IMR-90 (cell line): Measurements from ENCODE around the gene CCDC116. TPM values are rescaled to one million over a fixed set of nuclear protein-coding genes. Genes with fewer than 3 reads are reported as not detected.

Source experiments
- ATAC-seq: fragments of 200-7000 bp; cut with Tn5 transposase; 2 replicates; pipeline ENCODE4 v1.9.1; 2020; ENCODE audit warnings: low read depth, mild to moderate bottlenecking, moderate library complexity
- BruUV-seq: library from RNA; stranded (reverse); fragments of 400-500 nt; replicated peaks from 2 replicates; lab custom pipeline; 2021; lab: Mats Ljungman, UMichigan
- CTCF ChIA-PET: fragments of 300-600 bp; formaldehyde crosslinking; extraction: SDS; loops from one replicate; lab custom pipeline; 2021; ENCODE audit warnings: antibody characterized with exemption; lab: Yijun Ruan, JAX
- POLR2A ChIA-PET: fragments of 300-600 bp; sonication (Branson Sonifier 250); formaldehyde crosslinking; loops from one replicate; lab custom pipeline; 2022; ENCODE audit warnings: antibody characterized with exemption; ENCODE audit not compliant: unreplicated experiment; lab: Charles Lee
- DNase-seq: peaks from one replicate; pipeline ENCODE4 v3.0.0; 2013
- H2AFZ ChIP-seq: replicated peaks from 2 replicates; pipeline ENCODE3; 2013; ENCODE audit warnings: low read length, mild to moderate bottlenecking; ENCODE audit not compliant: poor library complexity
- H2AK5ac ChIP-seq: 2 replicates; pipeline ENCODE4 v1.6.1; 2013; ENCODE audit warnings: low read depth, low read length, inconsistent platforms
- H2AK9ac ChIP-seq: replicated peaks from 2 replicates; pipeline ENCODE3; 2013; ENCODE audit warnings: mild to moderate bottlenecking, low read depth, low read length, moderate library complexity; ENCODE audit not compliant: poor library complexity
- H2BK120ac ChIP-seq: 2 replicates; pipeline ENCODE4 v1.6.1; 2013; ENCODE audit warnings: low read depth, low read length, inconsistent platforms
- H2BK15ac ChIP-seq: 3 replicates; pipeline ENCODE4 v1.6.1; 2013; ENCODE audit warnings: low read depth, low read length, inconsistent platforms
- H2BK20ac ChIP-seq: 2 replicates; pipeline ENCODE4 v1.6.1; 2013; ENCODE audit warnings: low read depth, mild to moderate bottlenecking, inconsistent platforms, low read length, moderate library complexity
- H2BK5ac ChIP-seq: 2 replicates; pipeline ENCODE4 v1.6.1; 2013; ENCODE audit warnings: mild to moderate bottlenecking, low read depth, low read length, inconsistent platforms; ENCODE audit not compliant: poor library complexity, severe bottlenecking
- H3K14ac ChIP-seq: replicated peaks from 2 replicates; pipeline ENCODE4 v1.6.1; 2013; ENCODE audit warnings: low read depth, low read length, inconsistent platforms
- H3K18ac ChIP-seq: 2 replicates; pipeline ENCODE4 v1.6.1; 2013; ENCODE audit warnings: low read depth, low read length, control low read depth
- H3K23ac ChIP-seq: 2 replicates; pipeline ENCODE4 v1.6.1; 2013; ENCODE audit warnings: low read depth, low read length, inconsistent platforms
- H3K27ac ChIP-seq: 2 replicates; pipeline ENCODE4 v1.5.1; 2013; ENCODE audit warnings: mild to moderate bottlenecking, control low read depth, low read length; ENCODE audit not compliant: insufficient read depth
- H3K27me3 ChIP-seq: 2 replicates; pipeline ENCODE4 v1.6.1; 2013; ENCODE audit warnings: low read length; ENCODE audit not compliant: control insufficient read depth, insufficient read depth
- H3K36me3 ChIP-seq: 2 replicates; pipeline ENCODE4 v1.6.1; 2013; ENCODE audit warnings: low read length, mixed read lengths; ENCODE audit not compliant: control insufficient read depth, insufficient read depth
- H3K4ac ChIP-seq: 2 replicates; pipeline ENCODE4 v1.6.1; 2013; ENCODE audit warnings: low read depth, low read length, inconsistent platforms
- H3K4me1 ChIP-seq: 2 replicates; pipeline ENCODE4 v1.6.1; 2013; ENCODE audit warnings: low read length, mixed read lengths; ENCODE audit not compliant: control insufficient read depth, insufficient read depth
- H3K4me2 ChIP-seq: 2 replicates; pipeline ENCODE4 v1.6.1; 2013; ENCODE audit warnings: low read depth, mild to moderate bottlenecking, control low read depth, low read length, moderate library complexity
- H3K4me3 ChIP-seq: 2 replicates; pipeline ENCODE4 v1.5.1; 2013; ENCODE audit warnings: low read depth, mild to moderate bottlenecking, control low read depth, low read length, moderate library complexity; ENCODE audit not compliant: insufficient read depth
- H3K56ac ChIP-seq: 2 replicates; pipeline ENCODE4 v1.6.1; 2013; ENCODE audit warnings: low read length, inconsistent platforms; ENCODE audit not compliant: insufficient read depth; ENCODE audit errors: extremely low read depth
- H3K79me1 ChIP-seq, 2 experiments: 2 replicates each; pipeline ENCODE4 v1.6.1; 2013; ENCODE audit warnings: low read length in 2 of 2, inconsistent platforms in 1 of 2, low read depth in 1 of 2
- H3K9ac ChIP-seq: 2 replicates; pipeline ENCODE4 v1.6.1; 2013; ENCODE audit warnings: low read depth, low read length, control low read depth
- H3K9me1 ChIP-seq: 2 replicates; pipeline ENCODE4 v1.6.1; 2013; ENCODE audit warnings: low read length, inconsistent platforms; ENCODE audit not compliant: insufficient read depth
- H3K9me3 ChIP-seq: 2 replicates; pipeline ENCODE4 v1.6.1; 2013; ENCODE audit warnings: low read length; ENCODE audit not compliant: control insufficient read depth, insufficient read depth
- H4K20me1 ChIP-seq: 2 replicates; pipeline ENCODE4 v1.6.1; 2013; ENCODE audit warnings: low read length, inconsistent platforms; ENCODE audit not compliant: insufficient read depth
- H4K5ac ChIP-seq: 2 replicates; pipeline ENCODE4 v1.6.1; 2013; ENCODE audit warnings: mild to moderate bottlenecking, low read depth, low read length, control low read depth
- H4K8ac ChIP-seq, 2 experiments: 2 replicates each; pipeline ENCODE4 v1.6.1; 2013; ENCODE audit warnings: low read depth in 2 of 2, low read length in 2 of 2, control low read depth in 1 of 2, inconsistent platforms in 1 of 2
- H4K91ac ChIP-seq: 2 replicates; pipeline ENCODE4 v1.6.1; 2013; ENCODE audit warnings: low read depth, low read length, inconsistent platforms; ENCODE audit not compliant: insufficient read depth
- BHLHE40 ChIP-seq: fragments of 150-350 bp; IDR thresholded peaks from 2 replicates; pipeline ENCODE4 v1.6.1; 2016; ENCODE audit warnings: mild to moderate bottlenecking, low read depth, low read length
- CEBPB ChIP-seq: IDR thresholded peaks from 2 replicates; pipeline ENCODE4 v1.6.1; 2012; ENCODE audit warnings: low read depth, low read length, improper control_type of control experiment
- CHD1 ChIP-seq: IDR thresholded peaks from 2 replicates; pipeline ENCODE4 v1.6.1; 2012; ENCODE audit warnings: low read depth, low read length, improper control_type of control experiment
- FOS ChIP-seq: fragments of 150-350 bp; IDR thresholded peaks from 2 replicates; pipeline ENCODE4 v1.6.1; 2016; ENCODE audit warnings: low read depth, low read length
- MAZ ChIP-seq: IDR thresholded peaks from 2 replicates; pipeline ENCODE4 v1.6.1; 2012; ENCODE audit warnings: low read depth, mild to moderate bottlenecking, low read length, improper control_type of control experiment, moderate library complexity, borderline replicate concordance
- NFE2L2 ChIP-seq: fragments of 150-350 bp; IDR thresholded peaks from 2 replicates; pipeline ENCODE4 v1.6.1; 2016; ENCODE audit warnings: low read depth, mild to moderate bottlenecking, low read length
- POLR2A ChIP-seq: IDR thresholded peaks from 2 replicates; pipeline ENCODE4 v1.6.1; 2012; ENCODE audit warnings: mild to moderate bottlenecking, low read depth, low read length
- RAD21 ChIP-seq: IDR thresholded peaks from 2 replicates; pipeline ENCODE4 v1.6.1; 2012; ENCODE audit warnings: low read length, improper control_type of control experiment
- RCOR1 ChIP-seq: IDR thresholded peaks from 2 replicates; pipeline ENCODE4 v1.6.1; 2012; ENCODE audit warnings: mild to moderate bottlenecking, low read length, improper control_type of control experiment; ENCODE audit not compliant: insufficient replicate concordance
- SMC3 ChIP-seq: fragments of 150-350 bp; IDR thresholded peaks from 2 replicates; pipeline ENCODE4 v1.6.1; 2016; ENCODE audit warnings: low read depth, mild to moderate bottlenecking, antibody characterized with exemption, low read length, moderate library complexity
- USF2 ChIP-seq: fragments of 150-350 bp; IDR thresholded peaks from 2 replicates; pipeline ENCODE4 v1.6.1; 2017; ENCODE audit warnings: mild to moderate bottlenecking, antibody characterized with exemption, low read length, low read depth
- WGBS, 2 experiments: methylation state at CpG; one replicate each; pipeline versions ENCODE4 v1.1.5 to v1.1.7; 2013; ENCODE audit warnings: missing lambda C conversion rate in 2 of 2; ENCODE audit not compliant: insufficient read length in 1 of 2; ENCODE audit errors: extremely low coverage in 2 of 2; 5-methylcytosine and 5-hydroxymethylcytosine counted together
- dilution Hi-C: fragments of 300-500 bp; cut with HindIII; formaldehyde crosslinking; loops from one replicate; pipeline ENCODE4 v1.14.3; 2018; ENCODE audit warnings: low sequenced_read_pairs; ENCODE audit not compliant: unreplicated experiment
- in situ Hi-C: fragments of 300-500 bp; cut with MboI; formaldehyde crosslinking; loops from 3 replicates; pipeline ENCODE4 v1.14.3; 2019; ENCODE audit warnings: low sequenced_read_pairs, inconsistent platforms, mixed read lengths
- intact Hi-C: fragments of 100-400 bp; cut with micrococcal nuclease; formaldehyde crosslinking; loops from 2 replicates; pipeline ENCODE4 v1.10.0; 2022
- polyA plus RNA-seq, 3 experiments: library from polyadenylated mRNA; depleted of rRNA; stranded (reverse); fragments of >200 nt; gene quantifications; 2 replicates each; pipeline ENCODE4 v1.2.3, GENCODE V29; 2012; ENCODE audit warnings: low replicate concordance in 1 of 3
- total RNA-seq: library from RNA; depleted of rRNA; stranded (reverse); fragments of >200 nt; gene quantifications from 2 replicates; pipeline ENCODE4 v1.2.3, GENCODE V29; 2012
- TF ChIP-seq, protein P1 (sequence below): fragments of 150-350 bp; IDR thresholded peaks from 2 replicates; pipeline ENCODE4 v1.6.1; 2016; ENCODE audit warnings: low read depth, mild to moderate bottlenecking, low read length, moderate library complexity, borderline replicate concordance
- TF ChIP-seq, protein P2 (sequence below): conservative IDR thresholded peaks from 2 replicates; pipeline ENCODE4 v1.5.1; 2012; ENCODE audit warnings: mild to moderate bottlenecking, low read depth, low read length, improper control_type of control experiment

The CCDC116 gene
- total and polyA plus RNA-seq, 2 of the 4 experiments (the other 2 are of a cell fraction): under 0.01 to 0.27 TPM

DNA sequence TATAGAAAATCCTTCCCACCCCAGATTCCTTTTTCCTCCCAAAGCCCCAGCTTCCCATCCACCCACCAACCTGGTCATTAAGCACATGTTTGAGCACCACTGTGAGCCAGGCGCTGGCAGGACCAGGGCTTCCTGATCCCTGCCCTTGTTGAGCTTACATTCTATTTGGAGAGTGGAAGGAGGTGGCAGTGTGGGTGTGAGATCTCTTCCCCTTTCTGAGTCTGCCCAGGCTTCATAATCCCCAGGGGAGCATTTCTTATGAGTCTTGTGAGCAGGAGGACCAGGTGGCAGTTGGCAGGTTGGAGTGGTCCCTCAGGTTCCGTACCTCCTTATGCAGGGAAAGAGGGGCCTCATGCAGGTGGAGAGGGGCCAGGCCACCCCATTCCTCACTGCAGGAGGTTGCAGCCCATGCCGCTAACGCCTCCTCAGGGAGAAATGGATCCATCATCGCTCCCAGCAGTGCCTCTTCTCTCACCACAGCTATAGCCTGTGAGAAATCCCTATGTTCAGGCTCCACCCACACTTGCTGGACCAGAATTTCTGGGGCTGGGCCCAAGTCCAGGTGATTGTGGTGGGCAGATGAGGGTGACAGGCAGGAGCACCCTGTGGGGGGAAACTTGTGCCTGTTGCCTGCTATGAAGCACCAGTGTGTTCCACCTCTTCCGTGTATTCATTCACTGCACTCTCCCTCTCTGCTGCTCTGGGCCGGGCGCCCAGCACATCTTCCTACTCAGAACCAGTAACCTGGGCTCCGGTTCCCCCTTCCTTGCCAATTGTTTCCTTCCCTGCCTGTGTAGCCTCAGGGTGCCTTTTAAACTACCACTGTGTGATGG lies 41.5 kb upstream of the CCDC116 start (continued):
- TF ChIP-seq SMC3: no peak

DNA sequence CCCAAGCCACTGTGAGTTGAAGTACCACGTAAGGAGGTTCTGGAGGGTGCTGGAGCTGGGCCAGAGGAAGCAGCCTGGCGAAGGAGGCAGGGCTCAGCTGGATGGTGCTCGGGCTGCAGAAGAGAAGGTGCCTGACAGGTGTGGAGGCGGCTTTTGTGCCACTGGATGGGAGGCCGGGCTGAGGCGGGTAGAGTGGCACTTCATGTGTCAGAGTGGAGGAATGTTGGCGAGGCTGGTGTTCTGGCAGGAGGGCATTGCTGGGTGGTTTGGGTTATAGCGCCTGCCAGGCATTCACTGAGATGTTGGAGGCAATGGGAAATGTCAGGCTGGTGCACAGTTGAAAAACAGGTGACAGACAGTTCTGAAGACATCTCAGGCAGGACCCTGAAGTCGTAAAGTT lies 40.9 kb upstream of the CCDC116 start:
- H3K9me1 ChIP-seq: peaks cover 40% of the 10 kb centered on the region
- H4K5ac ChIP-seq: no peak overlapping the region
- H2AFZ ChIP-seq: no peak overlapping the region
- no peak overlapping the region for H2BK15ac ChIP-seq
- ATAC-seq: no peak
- H4K20me1 ChIP-seq: peaks cover 96% of the 10 kb centered on the region
- no peak overlapping the region for H3K23ac ChIP-seq
- intact Hi-C loops: no loop called here
- H3K18ac ChIP-seq: no peak overlapping the region
- H3K79me1 ChIP-seq: peaks cover 14 to 77% of the 10 kb centered on the region in 2 experiments; a peak in 3 of 4 replicates
- ChIA-PET POLR2A (no interaction called here), CTCF (no interaction called here)
- no peak overlapping the region for H3K56ac ChIP-seq
- H3K27me3 ChIP-seq: no peaks in the 10 kb centered on the region
- peaks cover 33% of the 10 kb centered on the region for H3K36me3 ChIP-seq
- no peak overlapping the region for H3K4ac ChIP-seq
- H4K8ac ChIP-seq: no peak overlapping the region
- no peak overlapping the region for H4K91ac ChIP-seq
- H3K4me3 ChIP-seq: no peak overlapping the region
- H3K27ac ChIP-seq: no peak overlapping the region
- no peak overlapping the region for H2AK9ac ChIP-seq
- in situ Hi-C loops: no loop called here
- WGBS, 2 experiments: 92% methylated on average over 4 of the region's 9 CpGs; no CpG with 5 or more reads in 1 of the 2 experiments
- H3K4me1 ChIP-seq: peaks cover 22% of the 10 kb centered on the region
- dilution Hi-C loops: no loop called here
- no peak overlapping the region for H2AK5ac ChIP-seq
- BruUV-seq: no TSS peak
- no peak for DNase-seq
- H2BK120ac ChIP-seq: no peak overlapping the region
- H3K14ac ChIP-seq: no peak overlapping the region
- no peak overlapping the region for H3K9ac ChIP-seq
- no peak overlapping the region for H2BK5ac ChIP-seq
- no peaks in the 10 kb centered on the region for H3K9me3 ChIP-seq
- no peak overlapping the region for H3K4me2 ChIP-seq
- no peak overlapping the region for H2BK20ac ChIP-seq
- TF ChIP-seq POLR2A (no peak), RAD21 (no peak), RCOR1 (no peak), CHD1 (no peak), USF2 (no peak), MAZ (no peak), BHLHE40 (no peak), CEBPB (no peak), NFE2L2 (no peak), FOS (no peak)
- TF ChIP-seq, protein P1, sequence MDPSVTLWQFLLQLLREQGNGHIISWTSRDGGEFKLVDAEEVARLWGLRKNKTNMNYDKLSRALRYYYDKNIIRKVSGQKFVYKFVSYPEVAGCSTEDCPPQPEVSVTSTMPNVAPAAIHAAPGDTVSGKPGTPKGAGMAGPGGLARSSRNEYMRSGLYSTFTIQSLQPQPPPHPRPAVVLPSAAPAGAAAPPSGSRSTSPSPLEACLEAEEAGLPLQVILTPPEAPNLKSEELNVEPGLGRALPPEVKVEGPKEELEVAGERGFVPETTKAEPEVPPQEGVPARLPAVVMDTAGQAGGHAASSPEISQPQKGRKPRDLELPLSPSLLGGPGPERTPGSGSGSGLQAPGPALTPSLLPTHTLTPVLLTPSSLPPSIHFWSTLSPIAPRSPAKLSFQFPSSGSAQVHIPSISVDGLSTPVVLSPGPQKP: no peak
- TF ChIP-seq, protein P2, sequence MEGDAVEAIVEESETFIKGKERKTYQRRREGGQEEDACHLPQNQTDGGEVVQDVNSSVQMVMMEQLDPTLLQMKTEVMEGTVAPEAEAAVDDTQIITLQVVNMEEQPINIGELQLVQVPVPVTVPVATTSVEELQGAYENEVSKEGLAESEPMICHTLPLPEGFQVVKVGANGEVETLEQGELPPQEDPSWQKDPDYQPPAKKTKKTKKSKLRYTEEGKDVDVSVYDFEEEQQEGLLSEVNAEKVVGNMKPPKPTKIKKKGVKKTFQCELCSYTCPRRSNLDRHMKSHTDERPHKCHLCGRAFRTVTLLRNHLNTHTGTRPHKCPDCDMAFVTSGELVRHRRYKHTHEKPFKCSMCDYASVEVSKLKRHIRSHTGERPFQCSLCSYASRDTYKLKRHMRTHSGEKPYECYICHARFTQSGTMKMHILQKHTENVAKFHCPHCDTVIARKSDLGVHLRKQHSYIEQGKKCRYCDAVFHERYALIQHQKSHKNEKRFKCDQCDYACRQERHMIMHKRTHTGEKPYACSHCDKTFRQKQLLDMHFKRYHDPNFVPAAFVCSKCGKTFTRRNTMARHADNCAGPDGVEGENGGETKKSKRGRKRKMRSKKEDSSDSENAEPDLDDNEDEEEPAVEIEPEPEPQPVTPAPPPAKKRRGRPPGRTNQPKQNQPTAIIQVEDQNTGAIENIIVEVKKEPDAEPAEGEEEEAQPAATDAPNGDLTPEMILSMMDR: no peak
